Vagina (tissue), 2 donors: ENCODE measurements around the gene EYA4.

Source experiments
- POLR2A ChIP-seq, 2 donors: fragments of 450-650 bp; IDR thresholded peaks; one replicate each; pipeline ENCODE4 v1.6.1; 2017; ENCODE audit warnings: antibody characterized with exemption in 2 of 2, mild to moderate bottlenecking in 2 of 2, moderate library complexity in 2 of 2
- POLR2AphosphoS5 ChIP-seq, 2 donors: sonication (generic); formaldehyde crosslinking; IDR thresholded peaks; one replicate each; pipeline ENCODE4 v1.9.0; 2017; ENCODE audit warnings: antibody characterized with exemption in 2 of 2, mild to moderate bottlenecking in 2 of 2, low read depth in 1 of 2; ENCODE audit not compliant: insufficient read depth in 1 of 2
- TF ChIP-seq, protein P1 (sequence below), 3 experiments: fragments of 450-650 bp in 2 of 3; fragments of 200-600 bp in 1 of 3; sonication (generic) in 1 of 3; IDR thresholded peaks; one replicate each; pipeline ENCODE4 v1.5.1; 2017 to 2019; ENCODE audit warnings: antibody characterized with exemption in 3 of 3, mild to moderate bottlenecking in 2 of 3, moderate library complexity in 2 of 3

DNA sequence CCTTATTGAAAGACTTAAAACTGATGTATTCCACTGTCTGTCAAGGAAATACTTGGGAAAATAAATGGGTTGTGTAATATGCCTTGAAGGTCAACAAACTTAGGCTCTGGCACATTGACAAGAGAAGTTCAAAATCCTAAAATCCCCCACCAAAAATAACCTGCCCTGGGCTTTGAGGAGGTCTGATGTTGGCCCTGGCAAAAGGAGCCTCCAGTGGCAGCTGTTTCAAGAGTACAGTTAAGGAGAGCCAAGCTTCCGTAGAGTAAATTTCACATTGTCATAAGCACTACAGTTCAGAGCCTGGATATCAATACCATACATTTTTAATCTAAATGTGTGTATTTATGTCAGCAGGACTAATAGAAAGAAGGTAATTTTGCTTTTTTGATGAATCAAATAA, 282.7 kb downstream of the EYA4 start:
- TF ChIP-seq POLR2AphosphoS5 (IDR thresholded peaks at IDR 0.05; ENCODE audit: insufficient read depth in 1 of 2, low read depth in 1 of 2) (no peak), POLR2A (IDR thresholded peaks at IDR 0.05) (no peak)
- TF ChIP-seq, protein P1, sequence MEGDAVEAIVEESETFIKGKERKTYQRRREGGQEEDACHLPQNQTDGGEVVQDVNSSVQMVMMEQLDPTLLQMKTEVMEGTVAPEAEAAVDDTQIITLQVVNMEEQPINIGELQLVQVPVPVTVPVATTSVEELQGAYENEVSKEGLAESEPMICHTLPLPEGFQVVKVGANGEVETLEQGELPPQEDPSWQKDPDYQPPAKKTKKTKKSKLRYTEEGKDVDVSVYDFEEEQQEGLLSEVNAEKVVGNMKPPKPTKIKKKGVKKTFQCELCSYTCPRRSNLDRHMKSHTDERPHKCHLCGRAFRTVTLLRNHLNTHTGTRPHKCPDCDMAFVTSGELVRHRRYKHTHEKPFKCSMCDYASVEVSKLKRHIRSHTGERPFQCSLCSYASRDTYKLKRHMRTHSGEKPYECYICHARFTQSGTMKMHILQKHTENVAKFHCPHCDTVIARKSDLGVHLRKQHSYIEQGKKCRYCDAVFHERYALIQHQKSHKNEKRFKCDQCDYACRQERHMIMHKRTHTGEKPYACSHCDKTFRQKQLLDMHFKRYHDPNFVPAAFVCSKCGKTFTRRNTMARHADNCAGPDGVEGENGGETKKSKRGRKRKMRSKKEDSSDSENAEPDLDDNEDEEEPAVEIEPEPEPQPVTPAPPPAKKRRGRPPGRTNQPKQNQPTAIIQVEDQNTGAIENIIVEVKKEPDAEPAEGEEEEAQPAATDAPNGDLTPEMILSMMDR (IDR thresholded peaks at IDR 0.05): no peak
